ENCODE measurements around the gene ZC3H7B.

ZC3H7B gene

DNA sequence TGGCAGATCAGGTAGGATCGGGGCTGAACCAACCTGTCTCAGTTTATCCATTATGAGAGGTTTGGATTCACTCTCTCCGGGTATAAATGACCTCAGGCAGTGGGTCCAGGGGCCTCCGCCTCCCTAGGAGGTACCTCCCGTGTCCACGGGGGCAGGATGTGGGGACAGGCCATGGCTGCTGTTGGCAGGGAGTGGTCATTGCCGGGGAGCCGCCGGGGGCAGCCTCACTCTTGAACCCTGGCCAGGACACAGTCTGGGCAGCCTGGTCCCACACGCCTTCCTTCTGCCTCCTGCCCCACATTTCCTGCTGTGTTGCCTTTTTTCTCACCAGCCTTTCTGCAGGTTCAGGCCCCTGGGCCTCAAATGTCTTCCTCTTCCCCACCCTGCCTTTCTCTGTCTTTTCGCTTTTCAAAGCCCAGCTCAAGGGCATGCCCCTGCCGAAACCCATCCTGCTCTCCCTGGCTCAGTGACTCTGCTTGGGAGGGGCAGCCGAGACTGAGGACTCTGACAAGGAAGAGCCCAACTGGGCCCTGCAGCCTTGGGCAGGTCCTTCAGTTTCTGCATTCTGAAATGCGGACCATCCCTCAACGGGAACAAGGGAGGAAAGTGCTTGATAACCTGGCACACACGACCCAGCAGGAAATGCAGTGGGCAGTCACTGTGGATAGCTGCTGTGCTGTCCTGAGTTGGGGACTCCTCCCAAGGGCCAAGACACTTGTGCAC is 31.1 kb downstream of the ZC3H7B start:
- no peak for DNase-seq (ENCODE audit: low spot score)

GRCh38 chr22:41333806-41334205 is 32.5 kb downstream of the ZC3H7B start:
- no peak for DNase-seq (ENCODE audit: low spot score)

DNA sequence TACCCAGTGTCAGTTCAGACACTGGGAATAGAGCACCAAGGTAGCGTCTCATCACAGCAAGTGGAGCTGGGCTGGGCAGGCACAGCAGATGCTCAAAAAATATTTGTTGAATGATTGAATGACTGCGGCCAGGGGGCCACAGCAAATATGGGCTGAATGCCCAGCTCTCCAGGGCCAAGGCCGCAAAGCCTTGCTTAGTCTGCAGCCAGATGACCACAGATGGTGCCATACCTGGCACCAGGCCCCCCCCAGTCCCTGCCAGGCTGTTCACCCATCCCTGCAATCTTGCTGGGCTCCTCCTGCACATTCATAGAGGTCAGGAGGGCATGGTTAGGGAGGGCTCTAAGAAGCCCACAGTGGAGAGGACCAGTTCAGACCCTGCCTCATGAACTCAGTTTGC is 32.9 kb downstream of the ZC3H7B start:
- no peak for DNase-seq (ENCODE audit: low spot score)

- DNase-seq (ENCODE audit: low spot score): no peak
These were observed 33.8 kb downstream of the ZC3H7B start for GRCh38 chr22:41334951-41335635.

DNA sequence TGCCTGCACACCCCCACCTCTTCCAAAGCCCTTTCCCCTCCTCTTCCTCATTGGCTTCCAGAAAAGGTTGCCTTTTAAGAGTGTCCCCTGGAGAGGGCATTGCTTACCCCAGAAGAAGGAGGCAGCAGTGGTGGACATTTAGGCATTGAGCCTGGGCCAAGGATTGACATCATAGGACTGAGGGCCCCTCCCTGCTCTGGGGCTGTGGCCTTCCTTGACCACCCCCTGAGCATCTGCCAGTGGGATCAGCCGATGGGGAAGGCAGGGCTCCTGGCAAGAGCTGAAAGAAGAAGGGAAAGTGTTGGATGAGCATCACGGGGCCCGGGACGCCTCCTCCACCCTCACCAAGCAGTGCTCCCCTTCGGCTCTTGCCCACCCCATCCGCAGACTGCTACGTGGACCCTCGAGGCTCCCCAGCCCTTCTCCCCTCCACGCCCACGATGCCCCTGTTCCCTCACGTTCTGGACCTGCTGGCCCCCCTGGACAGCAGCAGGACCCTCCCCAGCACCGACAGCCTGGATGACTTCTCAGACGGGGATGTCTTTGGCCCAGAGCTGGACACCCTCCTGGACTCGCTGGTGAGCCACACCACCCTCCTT is 37.4 kb downstream of the ZC3H7B start:
- DNase-seq (ENCODE audit: low spot score): no peak

GRCh38 chr22:41339823-41340222 is 38.5 kb downstream of the ZC3H7B start:
- DNase-seq (ENCODE audit: low spot score): no peak

DNA sequence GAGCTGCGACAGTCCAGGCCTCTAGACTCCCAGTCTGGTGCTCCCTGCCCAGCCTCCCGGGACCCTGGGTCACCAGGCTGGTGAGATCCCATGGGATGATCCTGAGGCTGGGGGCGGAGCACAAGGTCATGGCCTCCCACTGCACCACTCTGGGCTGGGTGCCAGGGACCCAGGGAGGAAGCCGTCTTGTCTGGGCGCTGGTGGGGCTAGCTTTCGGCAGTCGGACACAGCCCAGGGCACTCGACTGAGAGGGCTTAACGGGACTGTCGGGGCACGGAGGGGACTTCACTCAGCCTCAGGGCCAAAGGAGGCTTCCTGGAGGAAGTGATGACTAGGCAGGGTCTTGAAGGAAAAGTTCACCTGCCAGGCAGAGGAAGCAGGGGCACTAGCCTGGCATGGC is 39.0 kb downstream of the ZC3H7B start:
- no peak for DNase-seq (ENCODE audit: low spot score)

GRCh38 chr22:41341012-41341411 is 39.7 kb downstream of the ZC3H7B start:
- DNase-seq (ENCODE audit: low spot score): no peak

- DNase-seq (ENCODE audit: low spot score): peak; percentile 33
These were observed 40.7 kb downstream of the ZC3H7B start for GRCh38 chr22:41341990-41342389.

- no peak for DNase-seq (ENCODE audit: low spot score)
These were observed 42.0 kb downstream of the ZC3H7B start for GRCh38 chr22:41343300-41343699.

GRCh38 chr22:41343717-41344116 is 42.4 kb downstream of the ZC3H7B start:
- DNase-seq (ENCODE audit: low spot score): no peak

DNA sequence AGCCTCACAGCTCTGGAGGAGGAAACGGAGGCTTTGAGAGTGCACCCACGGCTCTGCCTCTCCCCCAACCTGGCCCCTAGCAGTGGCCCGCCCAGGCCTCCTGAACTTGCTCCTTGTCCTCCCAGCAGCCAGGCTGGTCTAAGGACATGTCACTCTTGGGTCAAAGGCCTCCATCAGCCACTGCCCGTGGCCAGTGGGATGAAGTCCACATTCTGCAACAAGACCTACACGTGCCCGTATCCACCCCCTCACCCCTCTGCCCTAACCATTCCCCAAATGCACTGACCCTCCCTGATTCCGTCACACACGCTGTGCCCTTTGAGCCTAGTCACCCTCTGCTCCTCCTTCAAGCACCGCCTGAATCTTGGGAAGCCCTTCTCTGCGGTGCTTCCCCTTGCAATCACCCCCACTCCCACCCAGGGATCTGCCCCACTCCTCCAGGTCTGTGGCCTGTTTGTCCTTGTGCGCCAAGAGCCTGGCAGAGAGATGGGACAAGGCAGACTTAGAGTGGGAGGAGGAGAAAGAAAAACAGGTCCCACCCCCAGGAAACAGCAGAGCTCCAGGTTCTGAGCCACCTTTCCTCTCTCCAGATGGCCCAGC is 43.0 kb downstream of the ZC3H7B start:
- DNase-seq (ENCODE audit: low spot score): no peak

DNA sequence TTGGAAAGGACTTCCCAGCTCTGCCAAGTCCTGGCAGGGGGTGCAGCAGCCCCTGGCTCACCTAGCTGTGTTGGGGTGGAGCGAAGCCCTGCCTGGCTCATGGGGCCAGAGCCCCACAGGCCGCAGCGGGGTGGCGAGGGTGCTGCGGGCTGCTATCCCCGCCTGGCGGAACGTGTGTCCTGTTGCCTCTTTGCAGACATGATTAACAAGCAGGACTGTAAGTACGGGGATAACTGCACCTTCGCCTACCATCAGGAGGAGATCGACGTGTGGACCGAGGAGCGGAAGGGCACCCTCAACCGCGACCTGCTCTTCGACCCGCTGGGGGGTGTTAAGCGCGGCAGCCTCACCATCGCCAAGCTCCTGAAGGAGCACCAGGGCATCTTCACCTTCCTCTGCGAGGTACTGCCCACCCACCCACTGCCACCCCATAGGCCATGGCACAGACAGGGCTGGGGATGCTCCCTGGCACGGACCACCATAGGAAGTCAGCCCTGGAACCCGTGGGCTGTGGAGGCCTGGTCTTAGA is 44.5 kb downstream of the ZC3H7B start:
- DNase-seq (ENCODE audit: low spot score): no peak

GRCh38 chr22:41347066-41347859 is 45.9 kb downstream of the ZC3H7B start:
- no peak for DNase-seq (ENCODE audit: low spot score)

DNA sequence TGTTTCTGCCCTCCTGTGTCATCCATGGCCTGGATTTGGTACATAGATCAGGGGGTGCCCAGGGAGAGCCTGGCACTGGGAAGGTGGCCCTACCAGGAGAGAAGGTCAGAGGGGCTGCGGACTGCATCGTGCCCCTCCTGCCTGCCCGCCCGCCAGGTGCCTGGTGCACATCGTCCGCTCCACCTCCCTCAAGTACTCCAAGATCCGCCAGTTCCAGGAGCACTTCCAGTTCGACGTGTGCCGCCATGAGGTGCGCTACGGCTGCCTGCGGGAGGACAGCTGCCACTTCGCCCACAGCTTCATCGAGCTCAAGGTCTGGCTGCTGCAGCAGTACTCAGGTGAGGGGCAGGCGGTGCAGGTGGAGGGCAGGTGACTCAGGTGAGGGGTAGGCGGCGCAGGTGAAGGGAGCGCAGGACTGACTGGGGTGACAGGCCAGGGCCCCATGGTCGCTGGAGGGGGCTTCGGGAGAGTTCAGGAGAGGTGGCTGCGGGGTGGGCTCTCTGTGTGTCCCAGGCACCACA is 47.7 kb downstream of the ZC3H7B start:
- DNase-seq (ENCODE audit: low spot score): no peak

DNA sequence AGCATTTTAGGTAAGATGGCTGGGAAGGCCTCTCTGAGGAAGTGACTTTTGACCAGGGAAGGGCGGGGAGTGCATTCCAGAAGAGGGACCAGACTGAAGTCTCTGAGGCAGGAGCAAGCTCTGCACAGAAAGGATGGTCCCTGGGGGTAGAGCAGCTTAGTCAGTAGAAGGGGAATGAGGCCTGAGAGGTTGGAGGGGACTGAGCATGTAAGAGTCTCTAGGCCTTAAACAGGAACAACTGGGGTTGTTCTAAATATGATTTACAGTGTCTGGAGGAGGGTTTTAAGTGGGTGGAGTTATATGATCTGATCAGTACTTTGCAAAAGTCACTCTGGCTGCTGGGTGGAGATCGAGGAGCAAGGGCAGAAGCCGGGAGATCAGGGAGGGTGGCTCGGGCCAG is 48.8 kb downstream of the ZC3H7B start:
- DNase-seq (ENCODE audit: low spot score): no peak

DNA sequence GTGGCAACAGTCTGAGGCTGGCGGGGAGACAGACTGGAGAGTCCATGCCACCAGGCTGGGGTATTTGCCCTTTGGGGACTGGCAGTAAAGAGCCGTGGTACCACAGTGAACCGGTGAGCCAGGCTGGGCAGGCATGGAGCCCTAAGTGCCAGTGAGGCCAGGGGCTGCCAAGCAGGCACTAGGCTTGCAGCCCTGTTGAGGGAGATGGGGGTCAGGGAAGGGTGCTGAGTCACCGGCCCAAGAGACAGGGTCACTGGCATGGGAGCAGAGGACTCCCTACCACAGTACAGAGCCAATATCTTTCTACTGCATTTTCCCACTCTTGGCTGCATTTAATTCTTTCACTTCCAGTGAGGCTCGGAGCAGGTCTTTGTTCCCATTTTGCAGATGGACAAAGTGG is 49.7 kb downstream of the ZC3H7B start:
- no peak for DNase-seq (ENCODE audit: low spot score)

DNA sequence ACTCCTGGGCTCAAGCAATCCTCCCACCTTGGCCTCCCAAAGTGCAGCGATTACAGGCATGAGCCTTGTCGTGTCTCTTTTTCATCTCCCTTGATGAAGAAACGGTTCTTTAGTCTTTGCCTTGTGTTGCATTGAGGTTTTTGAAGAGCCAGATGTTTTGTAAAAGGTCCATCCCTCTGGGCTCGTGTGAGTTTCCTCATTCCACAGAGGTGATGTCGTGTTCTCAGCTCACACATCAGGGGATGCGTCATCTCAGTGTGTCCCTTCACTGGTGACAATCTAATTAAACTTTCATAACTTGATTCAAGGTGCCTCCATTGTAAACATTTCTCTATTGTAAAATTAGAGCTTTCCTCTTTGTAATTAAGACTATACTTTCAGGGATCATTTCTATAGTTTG is 50.7 kb downstream of the ZC3H7B start:
- DNase-seq (ENCODE audit: low spot score): no peak

DNA sequence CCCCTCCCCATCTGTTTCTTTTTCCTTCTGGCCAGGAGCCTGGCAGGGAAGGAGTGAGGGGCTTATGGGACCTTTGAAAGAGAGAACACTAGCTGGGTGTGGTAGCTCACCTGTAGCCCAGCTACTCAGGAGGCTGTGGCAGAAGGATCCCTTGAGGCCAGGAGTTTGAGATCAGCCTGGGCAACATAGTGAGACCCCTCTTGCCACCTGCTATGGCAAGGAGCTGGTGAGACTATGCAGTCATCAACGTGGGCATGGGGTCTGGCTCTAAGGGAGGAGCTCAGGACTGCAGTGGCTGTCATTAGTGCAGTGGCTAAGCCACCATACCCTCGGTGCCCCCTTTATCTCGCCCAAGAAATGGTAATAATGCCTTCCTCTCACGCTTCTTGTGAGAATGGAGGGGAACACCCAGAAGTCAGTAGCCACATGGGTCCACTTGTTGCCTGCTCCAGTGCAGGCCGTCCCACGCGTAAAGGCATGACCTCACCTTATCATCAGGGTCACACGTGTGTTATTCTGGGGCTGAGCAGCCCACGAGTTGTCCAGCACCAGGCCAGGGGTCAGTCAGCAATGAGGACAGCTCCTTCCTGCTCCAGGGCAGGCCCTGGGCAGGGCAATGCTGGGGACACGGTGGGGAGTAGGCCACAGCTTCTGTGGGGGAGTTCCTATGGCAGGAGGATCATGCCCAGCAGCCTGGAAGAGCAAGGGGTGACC is 52.7 kb downstream of the ZC3H7B start:
- DNase-seq (ENCODE audit: low spot score): no peak

DNA sequence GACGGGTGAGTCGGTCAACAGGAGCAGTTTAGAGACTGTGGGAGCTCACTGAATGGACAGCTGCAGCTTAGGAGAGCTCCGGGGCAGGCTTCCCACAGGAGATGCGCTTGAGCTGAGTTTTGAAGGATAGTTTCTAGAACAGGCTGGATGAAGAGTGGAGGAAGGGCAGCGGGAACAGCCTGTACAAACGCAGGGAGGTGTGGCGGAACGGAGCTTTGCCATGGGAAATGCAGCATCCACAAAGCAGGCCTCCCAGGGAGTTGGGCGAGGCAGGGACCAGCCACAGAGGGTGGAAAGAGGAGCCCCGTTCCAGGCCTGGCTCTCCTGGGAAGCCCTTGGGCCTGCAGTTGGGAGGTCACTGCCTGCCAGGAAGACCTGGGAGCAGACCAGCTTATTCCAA is 53.7 kb downstream of the ZC3H7B start:
- no peak for DNase-seq (ENCODE audit: low spot score)

DNA sequence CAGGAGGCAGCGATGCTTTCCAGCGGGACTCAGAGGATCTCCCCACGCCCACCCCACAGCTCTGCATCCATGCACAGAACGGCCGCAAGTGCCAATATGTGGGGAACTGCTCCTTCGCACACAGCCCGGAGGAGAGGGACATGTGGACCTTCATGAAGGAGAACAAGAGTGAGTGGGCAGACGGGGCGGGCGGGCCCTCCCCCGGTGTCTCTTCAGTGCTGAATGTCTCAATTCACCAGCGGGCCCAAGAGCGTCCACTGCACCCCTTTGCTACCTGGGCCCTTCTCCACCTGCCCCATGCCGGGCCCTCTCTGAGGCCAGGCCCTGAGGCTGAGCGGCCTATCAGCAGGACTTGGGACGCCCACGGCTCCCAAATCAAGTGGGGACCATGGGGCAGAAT is 54.6 kb downstream of the ZC3H7B start:
- DNase-seq (ENCODE audit: low spot score): no peak

Data from activated CD4-positive, alpha-beta T cell treated with anti-CD3 and anti-CD28 coated beads, Interleukin-2, Interleukin-4, amounts not matched to agents 100 ng/mL and 50 ng/mL, durations not matched to agents 16 hours and 8 hours (primary cell).